ENCODE data around the gene TRABD2A.

The TRABD2A gene

DNA sequence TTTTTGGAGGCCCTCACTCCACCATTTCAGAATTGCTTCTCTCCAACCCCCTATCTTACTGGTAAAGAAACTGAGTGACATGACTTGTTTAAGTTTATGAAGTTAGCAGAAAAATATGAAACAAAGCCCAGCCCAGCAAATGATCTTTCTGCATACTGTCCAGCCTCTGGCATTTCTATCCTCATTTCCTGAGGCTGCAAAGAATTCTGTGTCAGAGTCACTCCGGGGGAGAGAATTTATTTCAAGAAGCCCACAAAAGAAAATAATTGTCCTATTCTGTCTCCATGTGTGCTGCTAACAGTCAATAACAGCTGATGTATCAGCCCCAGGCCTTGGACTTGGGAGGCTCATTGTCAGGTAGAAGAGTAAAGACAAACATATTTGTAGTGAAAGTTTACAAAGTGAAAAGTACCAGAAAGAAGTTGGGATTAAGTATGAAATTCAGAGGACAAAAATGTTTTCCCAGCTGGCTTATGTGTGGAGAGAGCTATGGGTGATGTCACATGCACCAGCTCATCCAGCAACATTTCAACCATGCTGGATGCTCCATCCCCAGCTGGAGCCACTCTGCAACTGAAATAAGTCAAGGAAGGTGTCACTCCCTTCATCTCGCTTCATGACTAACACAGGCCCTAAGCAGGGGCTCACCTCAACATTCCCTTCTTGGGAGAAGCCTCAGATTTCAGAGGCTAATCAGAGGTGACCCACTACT, 42.3 kb downstream of the TRABD2A start:
- no peak for DNase-seq (ENCODE audit: low spot score)

GRCh38 chr2:84836215-84836614, 44.7 kb downstream of the TRABD2A start:
- no peak for DNase-seq (ENCODE audit: low spot score)
- no peak for TF ChIP-seq CTCF (IDR thresholded peaks at IDR 0.05)
- Histone ChIP-seq H3K4me3 (no peak overlapping the region), H3K27ac (no peak overlapping the region)

More for the DNA sequence above, 42.3 kb downstream of the TRABD2A start:
- TF ChIP-seq CTCF (IDR thresholded peaks at IDR 0.05) = no peak
- H3K4me3 ChIP-seq = no peak overlapping the region
- H3K27ac ChIP-seq = no peak overlapping the region

DNA sequence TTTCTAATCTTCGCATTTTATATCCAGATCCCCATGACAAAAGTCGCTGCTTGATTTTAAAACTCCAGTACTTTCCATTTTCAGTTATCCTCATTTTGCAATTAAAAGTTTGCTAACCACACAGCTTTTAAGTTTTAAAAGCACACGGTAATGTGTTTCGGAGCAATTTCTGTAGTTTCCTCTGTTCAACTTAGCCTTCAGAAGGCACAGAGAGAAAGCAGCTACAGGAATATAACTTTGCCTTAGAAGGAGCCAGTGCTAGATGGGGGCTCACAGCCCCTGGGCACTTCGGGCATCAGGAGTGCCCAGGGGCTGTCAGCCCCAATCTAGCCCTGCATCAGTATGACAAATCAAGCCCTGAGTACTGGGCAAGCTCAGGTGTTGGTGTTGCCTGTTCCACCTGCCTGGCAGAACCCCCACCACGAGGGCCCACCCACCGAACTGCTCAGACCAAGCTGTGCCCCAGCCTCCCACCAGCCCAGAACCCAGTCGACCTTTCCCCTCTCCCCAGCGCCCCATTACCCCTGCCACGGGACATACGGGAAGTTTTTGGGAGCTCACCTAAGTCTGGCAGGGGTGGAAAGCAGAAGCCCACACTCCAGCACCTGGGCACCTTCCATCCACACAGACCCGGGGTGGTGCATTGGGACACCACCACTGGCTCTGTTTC, 47.3 kb downstream of the TRABD2A start:
- H3K27ac ChIP-seq = no peak overlapping the region
- H3K4me3 ChIP-seq = no peak overlapping the region
- TF ChIP-seq CTCF (IDR thresholded peaks at IDR 0.05) = no peak
- DNase-seq (ENCODE audit: low spot score) = no peak

DNA sequence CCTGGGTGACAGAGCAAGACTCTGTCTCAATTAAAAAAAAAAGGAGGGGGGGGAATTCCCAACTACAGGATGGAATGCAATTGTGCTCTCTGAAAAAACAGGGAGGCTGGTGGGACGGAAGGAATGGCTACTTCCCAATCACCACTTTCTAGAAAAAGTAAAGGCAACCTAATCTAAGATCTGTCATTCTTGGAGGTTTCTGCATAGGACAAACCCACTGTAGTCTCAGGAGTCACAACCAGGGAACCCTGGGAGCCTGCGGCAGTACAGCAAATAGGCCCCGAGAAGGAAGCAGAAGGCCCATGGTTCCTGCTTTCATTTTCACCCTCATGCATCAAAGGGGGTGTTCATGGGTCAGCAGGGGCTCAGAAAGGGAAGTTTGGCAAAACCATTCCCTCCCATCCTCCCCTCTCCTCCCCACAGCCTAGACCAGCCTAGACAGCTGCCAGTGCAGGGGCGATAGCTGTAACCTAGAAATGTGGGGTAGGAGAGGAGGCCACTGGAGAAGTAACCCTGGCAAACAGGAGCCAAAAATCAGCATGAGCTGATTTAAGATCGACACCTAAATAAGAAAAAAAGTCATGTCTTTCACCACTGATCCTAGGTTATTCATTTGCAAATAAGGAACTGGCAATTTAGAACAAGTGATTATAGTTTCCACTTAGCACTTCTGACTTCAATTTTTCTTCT, 48.0 kb downstream of the TRABD2A start:
- TF ChIP-seq CTCF (IDR thresholded peaks at IDR 0.05) = no peak
- H3K27ac ChIP-seq = peak overlapping the region in 1 of 2 donors; percentile 21
- DNase-seq (ENCODE audit: low spot score) = no peak
- no peak overlapping the region for H3K4me3 ChIP-seq

DNA sequence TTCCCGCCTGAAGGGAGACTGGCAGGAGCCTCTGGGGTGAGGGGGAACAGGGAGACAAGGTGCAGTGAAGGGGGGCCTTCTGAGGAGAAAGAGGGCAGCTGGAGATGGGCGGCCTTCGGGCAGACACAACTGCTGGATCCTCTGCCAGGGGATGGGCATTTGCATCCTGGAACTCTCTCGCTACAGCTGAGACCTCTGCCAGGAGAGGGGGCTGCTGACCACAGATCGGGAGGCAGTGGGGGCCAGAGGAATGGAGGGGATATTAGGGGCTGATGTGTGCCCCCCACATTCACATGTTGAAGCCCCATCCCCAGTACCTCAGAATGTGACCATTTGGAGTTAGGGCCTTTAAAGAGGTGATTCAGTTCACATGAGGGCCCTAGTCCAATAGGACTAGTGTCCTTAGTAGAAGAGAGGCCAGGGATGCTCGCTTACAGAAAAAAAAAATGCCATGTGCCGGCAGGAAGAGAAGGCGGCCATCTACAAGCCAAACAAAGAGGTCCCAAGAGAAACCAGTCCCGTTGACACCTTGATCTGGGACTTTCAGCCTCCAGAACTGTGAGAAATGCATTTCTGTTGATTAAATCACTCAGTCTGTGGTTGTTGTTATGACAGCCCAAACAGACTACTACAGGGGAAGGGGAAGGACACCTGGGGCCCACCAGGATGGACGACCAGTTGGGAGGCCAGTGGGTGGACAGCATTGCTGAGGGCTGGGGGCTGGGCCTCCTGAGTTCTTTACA, 50.0 kb downstream of the TRABD2A start:
- no peak for DNase-seq (ENCODE audit: low spot score)
- no peak for TF ChIP-seq CTCF (IDR thresholded peaks at IDR 0.05)
- Histone ChIP-seq H3K4me3 (no peak overlapping the region), H3K27ac (peak overlapping the region in 1 of 2 donors; percentile 16)

- no peak overlapping the region for H3K4me3 ChIP-seq
- no peak overlapping the region for H3K27ac ChIP-seq
- no peak for DNase-seq (ENCODE audit: low spot score)
- no peak for TF ChIP-seq CTCF (IDR thresholded peaks at IDR 0.05)
Measured at GRCh38 chr2:84830095-84830494, 50.8 kb downstream of the TRABD2A start.
